ENCODE measurements around the gene EXOC6B.
"Not testable (repeated sequence)": the region's sequence is repeated elsewhere in the genome, so short reads cannot be mapped to it uniquely, and the experiment has no call there.

Gene EXOC6B

GRCh38 chr2:72423756-72424155, 402.1 kb downstream of the EXOC6B start:
- no peak for DNase-seq

- DNase-seq: not testable (repeated sequence)
These were observed 404.0 kb downstream of the EXOC6B start for GRCh38 chr2:72421771-72422379.

GRCh38 chr2:72415781-72416475, 409.9 kb downstream of the EXOC6B start:
- no peak for DNase-seq

GRCh38 chr2:72415241-72415661, 410.6 kb downstream of the EXOC6B start:
- no peak for DNase-seq

- DNase-seq: no peak
These were observed 411.6 kb downstream of the EXOC6B start for GRCh38 chr2:72414137-72414760.

GRCh38 chr2:72413716-72414115, 412.1 kb downstream of the EXOC6B start:
- no peak for DNase-seq

- no peak for DNase-seq
These were observed 413.6 kb downstream of the EXOC6B start for GRCh38 chr2:72412214-72412613.

GRCh38 chr2:72399879-72400278, 426.0 kb downstream of the EXOC6B start:
- DNase-seq: no peak

- no peak for DNase-seq
These were observed 430.7 kb downstream of the EXOC6B start for GRCh38 chr2:72395096-72395495.

- peak in 1 of 3 experiments; percentile 15 for DNase-seq
These were observed 431.2 kb downstream of the EXOC6B start for GRCh38 chr2:72394541-72395070.

GRCh38 chr2:72389447-72389846, 436.4 kb downstream of the EXOC6B start:
- DNase-seq: no peak

- no peak for DNase-seq
These were observed 437.6 kb downstream of the EXOC6B start for GRCh38 chr2:72388263-72388662.

- no peak for DNase-seq
These were observed 439.5 kb downstream of the EXOC6B start for GRCh38 chr2:72386288-72386687.

GRCh38 chr2:72378753-72379348, 447.0 kb downstream of the EXOC6B start:
- peak in 1 of 3 experiments; percentile 49 for DNase-seq

GRCh38 chr2:72367530-72368225, 458.2 kb downstream of the EXOC6B start:
- no peak for DNase-seq

GRCh38 chr2:72363406-72363805, 462.4 kb downstream of the EXOC6B start:
- DNase-seq: no peak

- no peak for DNase-seq
These were observed 463.1 kb downstream of the EXOC6B start for GRCh38 chr2:72362733-72363132.

- no peak for DNase-seq
These were observed 464.3 kb downstream of the EXOC6B start for GRCh38 chr2:72361521-72361920.

- DNase-seq: no peak
These were observed 464.8 kb downstream of the EXOC6B start for GRCh38 chr2:72361042-72361441.

GRCh38 chr2:72350852-72351251, 475.0 kb downstream of the EXOC6B start:
- DNase-seq: no peak

GRCh38 chr2:72349016-72349415, 476.8 kb downstream of the EXOC6B start:
- no peak for DNase-seq

- DNase-seq: no peak
These were observed 478.8 kb downstream of the EXOC6B start for GRCh38 chr2:72347081-72347480.

GRCh38 chr2:72341639-72342038, 484.2 kb downstream of the EXOC6B start:
- DNase-seq: no peak

Measured in NCI-H1417 (cell line).